GM12892 (cell line): ENCODE measurements around the gene NEGR1.

Experiments used
- POLR2AphosphoS5 ChIP-seq: IDR thresholded peaks from 2 replicates; pipeline ENCODE4 v1.6.1; 2011; ENCODE audit warnings: low read depth, low read length, control low read depth
- TAF1 ChIP-seq: IDR thresholded peaks from 2 replicates; pipeline ENCODE4 v1.6.1; 2011; ENCODE audit warnings: low read depth, mild to moderate bottlenecking, control low read depth, low read length, borderline replicate concordance

DNA sequence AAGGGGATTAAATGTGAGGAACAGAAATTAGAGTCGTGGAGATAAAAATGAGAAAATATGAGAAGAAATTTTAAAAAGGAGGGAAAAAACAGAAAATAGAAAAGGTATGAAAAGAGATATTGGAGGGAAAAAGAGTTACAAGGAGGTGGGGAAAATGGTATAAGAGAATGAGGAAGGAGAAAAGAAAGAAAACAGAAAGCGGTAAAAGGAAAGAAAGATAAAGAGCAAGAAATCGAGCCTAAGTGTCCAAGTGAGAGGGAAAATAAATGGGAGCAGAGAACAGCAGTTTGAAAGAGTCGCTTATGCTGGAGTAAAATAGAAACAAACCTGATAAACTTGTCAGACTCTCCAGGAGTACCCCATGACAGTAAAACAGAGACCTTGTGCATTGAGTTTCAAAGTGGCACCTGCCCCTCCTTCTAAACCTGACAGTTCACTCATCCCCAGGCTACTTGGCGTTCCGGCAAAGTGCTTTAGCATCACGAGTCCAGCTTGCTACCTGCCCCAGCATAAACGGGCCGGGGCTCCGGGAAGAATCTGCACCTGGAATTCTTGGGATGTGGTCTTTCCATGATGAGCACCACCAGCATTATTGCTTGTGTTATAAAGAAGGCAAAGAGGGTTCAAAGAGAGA lies 585 bp downstream of the NEGR1 start:
- no peak for TF ChIP-seq POLR2AphosphoS5
- no peak for TF ChIP-seq TAF1
